ENCODE results near the gene CCDC121.
A peak's percentile ranks its signal among the peaks of the same experiment; 100 is the strongest.
"Not testable (repeated sequence)": the region's sequence is repeated elsewhere in the genome, so short reads cannot be mapped to it uniquely, and the experiment has no call there.

Gene CCDC121

GRCh38 chr2:27634291-27634690 lies 5.5 kb upstream of the CCDC121 start:
- DNase-seq, result no peak

DNA sequence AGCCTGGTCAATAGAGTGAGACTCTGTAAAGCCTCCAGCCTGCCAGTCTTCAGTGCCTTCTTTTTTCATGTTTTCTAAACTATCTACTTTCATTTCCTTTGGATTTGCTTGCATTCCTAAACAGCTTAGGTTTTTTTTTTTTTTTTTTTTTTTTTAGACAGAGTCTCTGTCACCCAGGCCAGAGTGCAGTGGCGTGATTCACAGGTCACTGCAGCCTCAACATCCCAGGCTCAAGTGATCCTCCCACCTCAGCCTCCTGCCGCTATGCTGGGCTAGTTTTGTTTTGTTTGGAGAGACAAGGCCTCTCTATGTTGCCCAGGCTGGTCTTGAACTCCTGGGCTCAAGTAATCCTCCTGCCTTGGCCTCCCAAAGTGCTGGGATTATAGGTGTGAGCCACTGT lies 1.4 kb upstream of the CCDC121 start:
- DNase-seq, result not testable (repeated sequence)

DNA sequence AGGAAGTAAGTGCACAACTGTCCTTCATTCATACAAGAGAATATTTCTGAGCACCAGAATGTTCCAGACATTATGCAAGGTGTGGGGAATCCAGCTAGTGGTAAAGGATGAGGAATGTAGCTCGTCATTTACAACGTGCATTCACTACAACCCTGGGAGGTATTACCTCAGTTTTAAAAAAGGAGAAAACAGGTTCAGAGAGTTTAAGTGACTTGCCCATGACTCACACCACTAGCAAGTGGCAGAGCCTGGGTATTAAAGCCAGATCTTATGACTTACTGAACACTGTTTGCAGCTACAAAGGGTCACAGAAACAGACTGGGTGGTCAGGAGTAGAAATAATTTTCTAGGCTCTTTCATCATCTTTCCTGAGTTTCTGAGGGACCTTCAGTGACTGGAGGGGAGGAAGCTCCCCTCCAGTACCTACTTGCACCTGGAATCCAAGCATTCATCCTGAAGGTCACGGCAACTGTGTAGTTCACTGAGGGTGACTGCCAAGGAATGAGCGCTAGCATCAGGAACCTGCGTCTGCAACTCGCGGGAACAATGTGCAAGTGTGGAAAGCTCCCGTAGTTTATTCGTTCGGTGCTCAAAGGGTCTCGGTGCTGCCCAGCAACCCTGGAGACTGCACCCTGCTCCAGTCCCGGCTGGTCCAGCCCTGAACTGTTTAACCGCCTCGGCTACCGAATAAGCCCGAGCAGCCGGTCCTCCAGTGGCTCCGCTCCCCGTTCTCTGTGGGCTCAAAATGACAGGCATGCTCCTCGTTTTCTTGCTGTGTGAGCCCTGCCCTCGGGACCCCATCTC lies 647 bp downstream of the CCDC121 start:
- DNase-seq, result no peak

DNA sequence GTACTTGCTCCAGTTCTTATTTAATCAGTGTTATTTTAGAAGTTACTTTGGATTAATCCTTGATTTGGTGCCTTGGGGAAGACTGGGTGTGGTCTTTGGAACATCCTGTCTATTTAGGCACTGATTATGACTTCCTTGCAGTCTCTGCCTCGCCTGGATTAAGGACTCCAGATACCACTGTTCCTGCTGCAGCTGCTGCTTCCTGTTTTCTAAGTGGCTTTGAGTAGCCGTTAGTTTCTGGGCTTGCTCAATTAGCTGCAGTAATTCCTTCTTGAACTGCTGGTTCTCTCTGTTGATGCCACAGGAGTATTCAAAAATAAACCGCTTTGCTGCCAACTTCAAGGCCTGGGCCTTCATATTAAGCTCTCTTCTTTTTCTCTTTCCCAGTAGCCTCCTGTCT lies 1.9 kb downstream of the CCDC121 start:
- not testable (repeated sequence) for DNase-seq

- not testable (repeated sequence) for DNase-seq
Observed at GRCh38 chr2:27626323-27626722, 2.5 kb downstream of the CCDC121 start.

DNA sequence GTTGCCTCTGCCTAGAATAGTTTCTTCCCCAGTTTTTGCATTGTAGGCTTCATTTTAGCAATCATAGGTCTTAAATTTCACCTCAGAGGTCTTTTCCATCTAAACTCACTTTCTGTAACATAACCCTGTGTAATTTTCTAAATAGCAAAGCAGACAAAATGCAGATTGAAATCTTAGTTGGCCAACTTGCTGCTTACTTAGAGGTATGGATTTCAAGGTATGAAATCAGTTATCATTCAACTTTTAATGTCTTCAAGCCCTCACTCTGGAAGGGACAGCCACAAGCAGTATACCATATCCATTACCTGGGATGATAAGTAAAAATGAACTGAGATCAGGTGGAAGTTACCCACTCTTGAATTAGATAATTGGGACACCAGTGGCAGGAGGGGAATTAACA lies 3.9 kb downstream of the CCDC121 start:
- no peak for DNase-seq

DNA sequence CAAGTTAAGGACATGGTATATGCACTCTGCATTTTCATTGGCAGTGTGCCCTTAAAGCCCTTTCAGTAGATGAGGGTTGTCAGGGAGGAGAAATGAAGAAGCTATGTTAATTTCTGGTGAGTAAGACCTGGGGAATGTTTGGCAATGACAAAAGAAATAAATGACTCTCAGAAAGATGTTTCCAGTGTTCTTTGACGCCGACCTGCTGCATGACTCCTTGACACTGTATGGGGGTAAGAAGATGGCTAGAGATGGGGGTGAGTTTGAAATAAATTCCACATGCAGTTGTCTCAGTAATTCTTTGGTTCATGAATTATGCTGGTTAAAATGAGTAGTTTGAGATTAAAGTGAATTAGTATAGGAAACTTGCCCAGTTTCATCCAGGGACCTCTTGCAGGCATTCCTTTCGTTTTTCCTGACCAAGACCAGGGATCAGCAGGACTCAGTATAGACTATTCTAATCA lies 5.9 kb downstream of the CCDC121 start:
- DNase-seq, result no peak

- DNase-seq, result no peak
Observed at GRCh38 chr2:27621524-27621923, 7.3 kb downstream of the CCDC121 start.

GRCh38 chr2:27615316-27615715 lies 13.5 kb downstream of the CCDC121 start:
- no peak for DNase-seq

DNA sequence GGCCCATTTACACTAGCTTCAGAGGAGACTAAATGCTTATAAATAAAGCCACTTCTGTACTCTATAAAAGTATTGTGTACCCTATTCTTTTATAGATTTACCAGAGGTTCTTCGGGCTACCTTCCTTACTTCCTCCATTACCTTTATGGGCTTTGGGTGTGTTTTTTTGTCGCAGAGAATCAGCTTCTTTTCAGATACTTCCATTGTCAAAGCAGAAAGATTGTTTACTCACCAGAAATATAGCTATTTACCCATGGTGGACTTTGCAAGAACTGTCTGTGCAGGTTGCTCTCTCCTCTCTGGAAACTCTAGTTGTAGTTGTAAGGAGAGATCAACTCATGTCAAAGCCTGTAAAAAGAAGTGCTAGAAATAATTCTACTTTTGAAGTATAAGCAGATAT lies 14.8 kb downstream of the CCDC121 start:
- DNase-seq, result no peak

DNA sequence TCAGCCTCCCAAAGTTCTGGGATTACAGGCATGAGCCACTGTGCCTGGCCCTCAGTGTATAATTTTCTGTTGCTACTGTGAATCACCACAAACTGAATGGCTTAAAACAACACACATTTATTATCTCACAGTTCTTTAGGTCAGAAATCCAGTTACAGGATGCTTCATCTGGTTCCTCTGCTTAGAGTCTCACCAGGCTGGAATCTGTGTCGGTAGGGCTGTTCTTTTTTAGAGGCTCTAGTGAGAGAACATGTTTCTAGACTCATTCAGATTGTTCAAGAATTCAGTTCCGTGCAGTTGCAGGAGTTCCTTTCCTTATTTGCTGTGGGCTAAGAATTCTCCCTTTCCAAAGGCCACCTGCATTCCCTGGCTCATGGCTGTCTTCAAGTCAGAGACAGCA lies 22.2 kb downstream of the CCDC121 start:
- DNase-seq, result no peak

GRCh38 chr2:27596627-27597026 lies 32.2 kb downstream of the CCDC121 start:
- DNase-seq, result no peak

GRCh38 chr2:27595412-27595811 lies 33.4 kb downstream of the CCDC121 start:
- not testable (repeated sequence) for DNase-seq

DNA sequence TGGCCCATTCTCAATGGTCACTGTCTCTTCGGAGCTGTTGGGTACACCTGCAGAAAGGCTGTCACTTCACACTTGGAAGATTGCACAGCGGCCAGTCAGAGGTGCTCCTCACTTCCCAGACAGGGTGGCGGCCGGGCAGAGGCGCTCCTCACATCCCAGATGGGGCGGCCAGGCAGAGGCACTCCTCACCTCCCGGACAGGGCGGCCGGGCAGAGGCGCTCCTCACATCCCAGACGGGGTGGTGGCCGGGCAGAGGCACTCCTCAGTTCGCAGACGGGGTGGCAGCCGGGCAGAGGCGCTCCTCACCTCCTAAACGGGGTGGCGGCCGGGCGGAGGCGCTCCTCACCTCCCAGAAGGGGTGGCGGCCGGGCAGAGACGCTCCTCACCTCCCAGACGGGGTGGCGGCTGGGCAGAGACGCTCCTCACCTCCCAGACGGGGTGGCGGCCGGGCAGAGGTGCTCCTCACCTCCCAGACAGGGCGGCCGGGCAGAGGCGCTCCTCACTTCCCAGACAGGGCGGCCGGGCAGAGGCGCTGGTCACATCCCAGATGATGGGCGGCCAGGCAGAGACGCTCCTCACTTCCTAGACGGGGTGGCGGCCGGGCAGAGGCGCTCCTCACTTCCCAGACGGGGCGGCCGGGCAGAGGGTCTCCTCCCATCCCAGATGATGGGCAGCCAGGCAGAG lies 34.6 kb downstream of the CCDC121 start:
- not testable (repeated sequence) for DNase-seq

DNA sequence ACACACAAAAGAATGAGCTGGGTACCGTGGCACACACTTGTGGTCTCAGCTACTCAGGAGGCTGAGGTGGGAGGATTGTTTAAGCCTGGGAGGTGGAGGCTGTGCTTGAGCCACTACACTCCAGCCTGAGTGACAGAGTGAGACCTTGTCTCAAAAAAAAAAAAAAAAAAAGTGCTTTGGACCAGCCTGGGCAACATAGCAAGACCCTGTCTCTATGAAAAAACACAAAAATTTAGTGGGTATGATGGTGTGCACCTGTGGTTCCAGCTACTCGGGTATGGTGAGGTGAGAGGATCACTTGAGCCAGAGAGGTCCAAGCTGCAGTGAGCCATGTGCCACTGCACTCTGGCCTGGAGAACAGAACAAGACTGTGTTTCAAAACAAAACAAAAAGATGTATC lies 35.6 kb downstream of the CCDC121 start:
- DNase-seq, result no peak

DNA sequence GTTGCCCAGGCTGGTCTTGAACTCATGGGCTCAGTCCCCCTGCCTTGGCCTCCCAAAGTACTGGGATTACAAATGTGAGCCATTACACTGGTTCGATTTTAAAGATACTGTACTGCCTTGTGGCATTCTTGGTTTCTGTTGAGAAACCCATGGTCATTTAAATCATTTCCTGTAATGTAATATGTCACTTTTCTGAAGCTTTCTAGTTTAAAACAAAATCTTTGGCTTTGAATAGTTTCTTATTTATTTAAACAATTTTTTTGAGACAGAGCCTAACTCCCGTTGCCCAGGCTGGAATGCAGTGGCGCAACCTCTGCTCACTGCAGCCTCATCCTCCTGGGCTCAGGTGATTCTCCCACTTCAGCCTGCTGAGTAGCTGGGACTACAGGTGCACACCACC lies 37.1 kb downstream of the CCDC121 start:
- no peak for DNase-seq

- no peak for DNase-seq
Observed at GRCh38 chr2:27588308-27588707, 40.5 kb downstream of the CCDC121 start.

GRCh38 chr2:27587025-27587424 lies 41.8 kb downstream of the CCDC121 start:
- no peak for DNase-seq

DNA sequence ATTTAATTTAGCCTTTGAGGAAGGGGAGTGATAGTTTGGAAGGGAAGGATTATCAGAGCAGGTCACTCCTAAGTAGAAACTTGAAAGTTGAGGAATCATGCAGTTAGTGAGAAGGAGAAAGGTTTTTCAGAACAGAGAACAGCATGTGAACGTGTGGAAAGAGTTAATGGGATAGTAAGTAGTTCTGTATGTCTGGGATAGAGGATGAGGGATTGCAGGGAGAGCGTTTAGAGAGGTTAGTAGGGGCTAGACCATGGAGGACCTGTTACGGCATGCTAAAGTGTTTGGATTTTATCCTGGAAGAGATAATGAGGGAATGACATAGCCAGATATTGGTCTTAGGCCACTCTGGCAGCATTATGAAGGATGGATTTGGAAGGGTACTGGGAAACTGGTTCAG lies 44.2 kb downstream of the CCDC121 start:
- no peak for DNase-seq

GRCh38 chr2:27583390-27583915 lies 45.4 kb downstream of the CCDC121 start:
- no peak for DNase-seq

DNA sequence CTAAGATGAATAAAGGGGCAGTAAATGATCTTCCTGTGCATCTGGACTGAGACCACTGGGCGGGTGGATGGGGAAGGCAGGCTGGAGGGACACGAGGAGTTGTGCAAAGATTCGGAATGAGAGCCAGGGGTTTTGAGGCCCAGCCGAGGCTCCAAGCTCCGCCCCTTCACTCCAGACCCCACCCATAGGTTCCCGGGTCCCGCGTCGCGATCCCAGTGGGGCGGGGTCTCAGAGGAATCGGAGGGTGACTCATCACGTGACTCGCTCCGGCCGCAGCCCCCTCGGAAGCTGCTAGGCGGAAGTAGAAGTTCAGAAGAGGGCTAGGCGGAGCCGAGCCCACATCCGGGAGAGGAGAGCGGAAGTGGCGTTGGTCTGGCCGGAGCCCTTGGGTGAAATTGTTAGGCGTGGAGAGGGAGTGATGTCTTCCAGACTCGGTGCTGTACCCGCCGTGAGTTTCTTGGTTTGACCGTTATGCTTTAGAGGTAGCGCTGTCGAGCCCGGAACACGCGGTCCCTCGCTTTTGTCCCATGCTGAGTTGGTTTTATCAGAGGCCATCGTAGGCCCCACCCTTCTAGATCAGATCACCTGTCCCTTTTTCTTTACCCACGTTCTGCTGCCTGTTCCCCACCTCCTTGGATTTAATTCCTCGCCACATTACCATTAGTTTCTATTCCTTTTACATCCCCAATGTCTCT lies 46.0 kb downstream of the CCDC121 start, which contains the start of gene ZNF512:
ZNF512 (plus strand) TSS at position 348 of the 695 bp plus-strand sequence; CDS start at position 419, 71 bp downstream.
- peak; percentile 92 for DNase-seq

- DNase-seq, result no peak
Observed at GRCh38 chr2:27582129-27582694, 46.6 kb downstream of the CCDC121 start.
